Esophagus (tissue), 2 donors: ENCODE data around the gene ARIH2. TPM values are rescaled to one million over a fixed set of nuclear protein-coding genes. Genes with fewer than 3 reads are reported as not detected.
A peak's percentile ranks its signal among the peaks of the same experiment; 100 is the strongest.

Experiments used
- H3K27ac ChIP-seq, 2 donors: one replicate each; pipeline ENCODE4 v1.5.1; 2013; ENCODE audit warnings: low read depth in 2 of 2, mild to moderate bottlenecking in 2 of 2, inconsistent platforms in 1 of 2, low read length in 1 of 2, moderate library complexity in 1 of 2
- H3K27me3 ChIP-seq, 2 donors: one replicate each; pipeline ENCODE4 v1.6.1; 2013; ENCODE audit warnings: low read length in 2 of 2, control low read depth in 1 of 2, mild to moderate bottlenecking in 1 of 2; ENCODE audit not compliant: insufficient read depth in 2 of 2, control insufficient read depth in 1 of 2
- H3K36me3 ChIP-seq, 2 donors: one replicate each; pipeline ENCODE4 v1.6.1; 2013; ENCODE audit warnings: low read length in 1 of 2; ENCODE audit not compliant: control insufficient read depth in 2 of 2, insufficient read depth in 2 of 2
- H3K4me1 ChIP-seq, 2 donors: one replicate each; pipeline ENCODE4 v1.6.1; 2013; ENCODE audit warnings: low read length in 1 of 2; ENCODE audit not compliant: control insufficient read depth in 2 of 2, insufficient read depth in 2 of 2
- H3K4me3 ChIP-seq, 2 donors: one replicate each; pipeline ENCODE4 v1.5.1; 2013; ENCODE audit warnings: low read length in 2 of 2, mild to moderate bottlenecking in 2 of 2, low read depth in 1 of 2, moderate library complexity in 1 of 2
- H3K9me3 ChIP-seq, 2 donors: one replicate each; pipeline ENCODE4 v1.6.1; 2013; ENCODE audit warnings: mild to moderate bottlenecking in 2 of 2, low read depth in 1 of 2, low read length in 1 of 2, moderate library complexity in 1 of 2; ENCODE audit not compliant: control insufficient read depth in 2 of 2, insufficient read depth in 1 of 2
- WGBS, 2 donors: extraction: QIAGEN DNeasy Blood & Tissue Kit; methylation state at CpG; one replicate each; pipeline ENCODE4 v1.1.7; 2013; 5-methylcytosine and 5-hydroxymethylcytosine counted together
- polyA plus RNA-seq, 2 donors: library from polyadenylated mRNA; stranded (reverse); fragments of 200-250 nt; gene quantifications; one replicate each; pipeline ENCODE4 v1.2.3, GENCODE V29; 2013
- donor health status: healthy with polysubstance abuse.
- donor health status: Bipolar disorder and iron deficiency.

Gene ARIH2
- polyA plus RNA-seq, 2 donors, result 32.8 to 36.5 TPM

- no peaks in the 10 kb centered on the region for H3K27me3 ChIP-seq
- peaks cover 11 to 38% of the 10 kb centered on the region in 2 donors for H3K36me3 ChIP-seq
- H3K9me3 ChIP-seq, result no peaks in the 10 kb centered on the region
These were observed 64.5 kb downstream of the ARIH2 start for GRCh38 chr3:48983096-48983495.

GRCh38 chr3:48984663-48985062 is 66.0 kb downstream of the ARIH2 start:
- H3K27ac ChIP-seq, result no peak overlapping the region
- no peaks in the 10 kb centered on the region for H3K27me3 ChIP-seq
- peaks cover 3% of the 10 kb centered on the region in 2 donors for H3K4me1 ChIP-seq
- no peaks in the 10 kb centered on the region for H3K9me3 ChIP-seq
- no peak overlapping the region for H3K4me3 ChIP-seq
- H3K36me3 ChIP-seq, result peaks cover 7 to 30% of the 10 kb centered on the region in 2 donors

More at GRCh38 chr3:48983096-48983495, 64.5 kb downstream of the ARIH2 start:
- Histone ChIP-seq H3K4me1 (no peaks in the 10 kb centered on the region), H3K4me3 (no peak overlapping the region), H3K27ac (no peak overlapping the region)
- WGBS, 2 donors, result 92 to 93% methylated on average over 4 of the region's 4 CpGs

- H3K4me1 ChIP-seq, result peaks cover 3 to 5% of the 10 kb centered on the region in 2 donors
- H3K36me3 ChIP-seq, result peaks cover 0 to 23% of the 10 kb centered on the region in 2 donors
- H3K9me3 ChIP-seq, result no peaks in the 10 kb centered on the region
- 88 to 89% methylated on average over 7 of the region's 7 CpGs for WGBS, 2 donors
- H3K27ac ChIP-seq, result no peak overlapping the region
- no peaks in the 10 kb centered on the region for H3K27me3 ChIP-seq
- no peak overlapping the region for H3K4me3 ChIP-seq
These were observed 67.3 kb downstream of the ARIH2 start for GRCh38 chr3:48985831-48986376.

- no peaks in the 10 kb centered on the region for H3K9me3 ChIP-seq
- H3K27me3 ChIP-seq, result no peaks in the 10 kb centered on the region
- H3K4me3 ChIP-seq, result peak overlapping the region; percentile 88 to 91
- WGBS, 2 donors, result 4 to 6% methylated on average over 21 of the region's 21 CpGs
- peaks cover 3 to 12% of the 10 kb centered on the region in 2 donors for H3K4me1 ChIP-seq
- peaks cover 0 to 7% of the 10 kb centered on the region in 2 donors for H3K36me3 ChIP-seq
- peak overlapping the region; percentile 92 to 95 for H3K27ac ChIP-seq
These were observed 70.6 kb downstream of the ARIH2 start for GRCh38 chr3:48989126-48989795.

GRCh38 chr3:48989796-48990635 is 71.4 kb downstream of the ARIH2 start, which contains the start of gene P4HTM:
TSS of gene P4HTM (plus strand) at chr3:48990241. CDS start at chr3:48990257, 16 bp downstream.
- no peaks in the 10 kb centered on the region for H3K9me3 ChIP-seq
- H3K4me3 ChIP-seq, result peak within 1 kb of the TSS; percentile 88 to 91
- H3K27me3 ChIP-seq, result no peaks in the 10 kb centered on the region
- 0 to 1% methylated on average over 69 to 91 of the region's 91 CpGs for WGBS, 2 donors
- H3K4me1 ChIP-seq, result peaks cover 3 to 12% of the 10 kb centered on the region in 2 donors
- H3K36me3 ChIP-seq, result peaks cover 0 to under 1% of the 10 kb centered on the region in 2 donors
- H3K27ac ChIP-seq, result peak within 1 kb of the TSS; percentile 92 to 95

GRCh38 chr3:48990636-48991469 is 72.2 kb downstream of the ARIH2 start:
- Histone ChIP-seq H3K4me1 (peaks cover 3 to 12% of the 10 kb centered on the region in 2 donors), H3K27ac (peak overlapping the region; percentile 92 to 95)
- WGBS, 2 donors, result 4 to 6% methylated on average over 34 to 40 of the region's 40 CpGs

GRCh38 chr3:48991851-48992545 is 73.4 kb downstream of the ARIH2 start:
- Histone ChIP-seq H3K9me3 (no peaks in the 10 kb centered on the region), H3K27me3 (no peaks in the 10 kb centered on the region), H3K4me3 (no peak overlapping the region), H3K36me3 (peaks cover 0 to 6% of the 10 kb centered on the region in 2 donors), H3K27ac (peak overlapping the region in 1 of 2 donors; percentile 37), H3K4me1 (peaks cover 3 to 12% of the 10 kb centered on the region in 2 donors)
- WGBS, 2 donors, result 61 to 66% methylated on average over 5 of the region's 5 CpGs

More at GRCh38 chr3:48990636-48991469, 72.2 kb downstream of the ARIH2 start:
- H3K27me3 ChIP-seq, result no peaks in the 10 kb centered on the region
- peaks cover 0 to 2% of the 10 kb centered on the region in 2 donors for H3K36me3 ChIP-seq
- H3K9me3 ChIP-seq, result no peaks in the 10 kb centered on the region
- peak overlapping the region; percentile 88 to 91 for H3K4me3 ChIP-seq

GRCh38 chr3:48993834-48994233 is 75.2 kb downstream of the ARIH2 start:
- H3K36me3 ChIP-seq, result peaks cover 0 to 6% of the 10 kb centered on the region in 2 donors
- H3K27ac ChIP-seq, result no peak overlapping the region
- H3K4me1 ChIP-seq, result peaks cover 3 to 12% of the 10 kb centered on the region in 2 donors
- no peaks in the 10 kb centered on the region for H3K27me3 ChIP-seq
- no peaks in the 10 kb centered on the region for H3K9me3 ChIP-seq
- no peak overlapping the region for H3K4me3 ChIP-seq
